ENCODE measurements around the gene DICER1.

The DICER1 gene

GRCh38 chr14:95073947-95074346 is 83.4 kb downstream of the DICER1 start:
- H3K4me1 ChIP-seq (ENCODE audit: control insufficient read depth, low read length), result no peaks in the 10 kb centered on the region
- H3K9me2 ChIP-seq (replicated peaks; ENCODE audit: control insufficient read depth, low read length), result no peaks in the 10 kb centered on the region
- H3F3A ChIP-seq (ENCODE audit: control insufficient read depth, insufficient read depth), result no peaks in the 10 kb centered on the region
- H3K9me3 ChIP-seq (ENCODE audit: control insufficient read depth, insufficient read depth, low read length), result no peaks in the 10 kb centered on the region
- H3K27me3 ChIP-seq (ENCODE audit: control insufficient read depth, low read length), result no peaks in the 10 kb centered on the region
- no peak overlapping the region for H3K4me2 ChIP-seq (ENCODE audit: low read length)
- TF ChIP-seq, protein P1, sequence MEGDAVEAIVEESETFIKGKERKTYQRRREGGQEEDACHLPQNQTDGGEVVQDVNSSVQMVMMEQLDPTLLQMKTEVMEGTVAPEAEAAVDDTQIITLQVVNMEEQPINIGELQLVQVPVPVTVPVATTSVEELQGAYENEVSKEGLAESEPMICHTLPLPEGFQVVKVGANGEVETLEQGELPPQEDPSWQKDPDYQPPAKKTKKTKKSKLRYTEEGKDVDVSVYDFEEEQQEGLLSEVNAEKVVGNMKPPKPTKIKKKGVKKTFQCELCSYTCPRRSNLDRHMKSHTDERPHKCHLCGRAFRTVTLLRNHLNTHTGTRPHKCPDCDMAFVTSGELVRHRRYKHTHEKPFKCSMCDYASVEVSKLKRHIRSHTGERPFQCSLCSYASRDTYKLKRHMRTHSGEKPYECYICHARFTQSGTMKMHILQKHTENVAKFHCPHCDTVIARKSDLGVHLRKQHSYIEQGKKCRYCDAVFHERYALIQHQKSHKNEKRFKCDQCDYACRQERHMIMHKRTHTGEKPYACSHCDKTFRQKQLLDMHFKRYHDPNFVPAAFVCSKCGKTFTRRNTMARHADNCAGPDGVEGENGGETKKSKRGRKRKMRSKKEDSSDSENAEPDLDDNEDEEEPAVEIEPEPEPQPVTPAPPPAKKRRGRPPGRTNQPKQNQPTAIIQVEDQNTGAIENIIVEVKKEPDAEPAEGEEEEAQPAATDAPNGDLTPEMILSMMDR (IDR thresholded peaks at IDR 0.05; ENCODE audit: low read depth, low read length, poor library complexity, severe bottlenecking), result no peak
- no peak for TF ChIP-seq EZH2phosphoT487 (IDR thresholded peaks at IDR 0.05; ENCODE audit: borderline replicate concordance, low read length)
- H3K79me2 ChIP-seq (ENCODE audit: control insufficient read depth, low read length), result no peaks in the 10 kb centered on the region
- H3K36me3 ChIP-seq (ENCODE audit: control insufficient read depth, low read length), result no peaks in the 10 kb centered on the region
- no peaks in the 10 kb centered on the region for H4K20me1 ChIP-seq (ENCODE audit: control insufficient read depth, insufficient read depth, low read depth, low read length)
- no peak overlapping the region for H3K27ac ChIP-seq (ENCODE audit: low read depth, low read length)
- H3K4me3 ChIP-seq (ENCODE audit: low read length), result no peak overlapping the region

DNA sequence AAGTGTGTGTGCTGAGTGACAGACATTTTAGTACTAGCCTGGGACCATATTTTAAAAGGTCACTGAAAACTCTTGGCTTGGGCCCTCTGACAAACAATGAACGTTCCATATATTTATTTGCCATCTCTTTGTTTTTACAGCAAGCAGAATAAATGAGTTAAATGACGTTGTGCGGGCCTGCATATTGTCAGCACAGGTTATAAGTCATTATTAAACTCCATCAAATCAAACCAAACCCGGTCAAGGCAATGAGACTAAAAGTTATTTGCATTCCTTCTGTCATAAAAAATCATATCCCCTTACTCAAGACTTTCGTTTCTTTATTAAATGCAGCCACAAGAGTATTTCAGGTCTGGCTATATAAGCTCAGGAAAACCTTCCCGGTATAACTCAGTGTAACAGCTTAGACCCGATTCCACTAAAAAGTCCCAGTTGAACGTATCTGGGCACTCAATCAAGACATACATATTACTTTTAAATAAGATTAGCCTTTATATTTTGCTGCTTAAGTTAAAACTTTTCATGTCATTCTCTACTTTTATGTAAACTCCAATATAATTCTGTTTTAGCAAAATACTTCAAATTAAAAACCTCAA is 84.9 kb downstream of the DICER1 start:
- TF ChIP-seq EZH2phosphoT487 (IDR thresholded peaks at IDR 0.05; ENCODE audit: borderline replicate concordance, low read length), result no peak
- TF ChIP-seq, protein P1 (IDR thresholded peaks at IDR 0.05; ENCODE audit: low read depth, low read length, poor library complexity, severe bottlenecking), result no peak
- H3K4me1 ChIP-seq (ENCODE audit: control insufficient read depth, low read length), result no peaks in the 10 kb centered on the region
- H3K27ac ChIP-seq (ENCODE audit: low read depth, low read length), result no peak overlapping the region
- H3K79me2 ChIP-seq (ENCODE audit: control insufficient read depth, low read length), result no peaks in the 10 kb centered on the region
- no peak overlapping the region for H3K4me2 ChIP-seq (ENCODE audit: low read length)
- no peaks in the 10 kb centered on the region for H3K36me3 ChIP-seq (ENCODE audit: control insufficient read depth, low read length)
- no peaks in the 10 kb centered on the region for H3F3A ChIP-seq (ENCODE audit: control insufficient read depth, insufficient read depth)
- H3K9me2 ChIP-seq (replicated peaks; ENCODE audit: control insufficient read depth, low read length), result no peaks in the 10 kb centered on the region
- no peaks in the 10 kb centered on the region for H3K27me3 ChIP-seq (ENCODE audit: control insufficient read depth, low read length)
- H4K20me1 ChIP-seq (ENCODE audit: control insufficient read depth, insufficient read depth, low read depth, low read length), result no peaks in the 10 kb centered on the region
- no peak overlapping the region for H3K4me3 ChIP-seq (ENCODE audit: low read length)
- H3K9me3 ChIP-seq (ENCODE audit: control insufficient read depth, insufficient read depth, low read length), result no peaks in the 10 kb centered on the region

DNA sequence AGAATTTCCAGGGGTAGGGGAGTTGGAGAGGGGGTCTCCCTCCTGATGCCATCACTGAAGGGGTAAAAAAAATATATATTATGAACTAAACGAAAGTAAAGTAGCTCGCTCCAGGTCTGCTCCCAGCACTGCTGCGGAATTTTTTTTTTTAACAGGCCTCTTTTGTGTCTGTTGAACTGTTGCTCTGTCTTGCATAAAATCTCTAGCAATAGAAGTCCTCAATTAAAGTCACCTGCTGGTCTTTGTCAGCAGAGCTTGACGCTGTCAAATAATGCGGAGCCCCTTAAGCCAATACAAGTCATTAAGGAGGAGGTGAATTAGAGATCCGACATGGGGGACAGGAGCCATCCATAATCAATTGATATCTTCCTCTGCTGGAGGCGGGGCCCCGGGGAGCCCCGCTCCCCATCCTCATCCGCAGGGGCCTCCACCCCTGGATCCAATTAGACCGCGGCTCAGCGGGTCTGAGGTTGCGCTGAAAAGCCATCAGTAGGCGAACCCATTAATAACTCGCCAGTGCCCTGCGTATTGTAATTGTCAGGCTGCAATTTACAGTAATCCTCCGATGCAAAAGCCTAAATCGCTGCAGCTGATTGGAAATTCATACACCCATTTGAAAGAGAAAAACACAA is 85.6 kb downstream of the DICER1 start:
- no peaks in the 10 kb centered on the region for H3F3A ChIP-seq (ENCODE audit: control insufficient read depth, insufficient read depth)
- H4K20me1 ChIP-seq (ENCODE audit: control insufficient read depth, insufficient read depth, low read depth, low read length), result no peaks in the 10 kb centered on the region
- H3K27ac ChIP-seq (ENCODE audit: low read depth, low read length), result no peak overlapping the region
- no peaks in the 10 kb centered on the region for H3K9me2 ChIP-seq (replicated peaks; ENCODE audit: control insufficient read depth, low read length)
- no peak for TF ChIP-seq EZH2phosphoT487 (IDR thresholded peaks at IDR 0.05; ENCODE audit: borderline replicate concordance, low read length)
- TF ChIP-seq, protein P1 (IDR thresholded peaks at IDR 0.05; ENCODE audit: low read depth, low read length, poor library complexity, severe bottlenecking), result no peak
- no peaks in the 10 kb centered on the region for H3K9me3 ChIP-seq (ENCODE audit: control insufficient read depth, insufficient read depth, low read length)
- H3K36me3 ChIP-seq (ENCODE audit: control insufficient read depth, low read length), result no peaks in the 10 kb centered on the region
- no peak overlapping the region for H3K4me2 ChIP-seq (ENCODE audit: low read length)
- H3K4me1 ChIP-seq (ENCODE audit: control insufficient read depth, low read length), result no peaks in the 10 kb centered on the region
- no peaks in the 10 kb centered on the region for H3K27me3 ChIP-seq (ENCODE audit: control insufficient read depth, low read length)
- no peaks in the 10 kb centered on the region for H3K79me2 ChIP-seq (ENCODE audit: control insufficient read depth, low read length)
- H3K4me3 ChIP-seq (ENCODE audit: low read length), result no peak overlapping the region

Data from DOHH2 (cell line).